Esophagus muscularis mucosa (tissue), 4 donors: ENCODE results near the gene ZNF627.

Experiments
- CTCF ChIP-seq, 3 experiments: fragments of 200-600 bp in 2 of 3; fragments of 450-650 bp in 1 of 3; sonication (generic) in 2 of 3; IDR thresholded peaks; one replicate each; pipeline ENCODE4 v1.5.1; 2017 to 2019; ENCODE audit warnings: antibody characterized with exemption in 3 of 3, mild to moderate bottlenecking in 2 of 3, moderate library complexity in 1 of 3
- EP300 ChIP-seq: sonication (generic); formaldehyde crosslinking; IDR thresholded peaks from one replicate; pipeline ENCODE4 v1.6.1; 2017; ENCODE audit warnings: antibody characterized with exemption
- POLR2A ChIP-seq: fragments of 450-650 bp; IDR thresholded peaks from one replicate; pipeline ENCODE4 v1.6.1; 2017; ENCODE audit warnings: antibody characterized with exemption, moderate library complexity, mild to moderate bottlenecking, low read depth
- POLR2AphosphoS5 ChIP-seq, 2 donors: sonication (generic); formaldehyde crosslinking; IDR thresholded peaks; one replicate each; pipeline ENCODE4 v1.6.1; 2017; ENCODE audit warnings: antibody characterized with exemption in 2 of 2

DNA sequence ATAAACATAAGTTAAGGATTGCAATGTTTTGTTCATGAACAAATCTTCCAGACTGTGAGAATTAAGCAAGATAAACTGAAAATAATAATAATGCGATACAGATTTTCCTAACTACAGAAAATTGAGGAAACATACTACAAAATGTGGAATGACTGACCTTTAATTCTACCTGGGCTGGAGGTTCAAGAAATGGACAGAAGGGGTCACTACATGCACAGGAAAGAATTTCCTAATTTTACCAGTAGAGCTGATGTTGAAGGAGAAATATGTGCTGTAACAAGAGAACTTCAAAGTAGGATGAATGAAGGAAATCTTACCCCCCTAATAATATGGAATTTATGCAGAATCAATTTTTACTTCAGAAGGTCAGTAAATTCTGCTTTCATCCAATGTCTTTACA is 62.3 kb downstream of the ZNF627 start:
- no peak for TF ChIP-seq POLR2A
- TF ChIP-seq CTCF (IDR thresholded peaks at IDR 0.05) = peak; percentile 16 to 22 (median 17)
- TF ChIP-seq POLR2AphosphoS5 (IDR thresholded peaks at IDR 0.05) = no peak
- TF ChIP-seq EP300 = no peak
